Lung microvascular endothelial cell (primary cell): ENCODE measurements around the gene PLEK. TPM values are rescaled to one million over a fixed set of nuclear protein-coding genes. Genes with fewer than 3 reads are reported as not detected.
"Not testable (repeated sequence)": the region's sequence is repeated elsewhere in the genome, so short reads cannot be mapped to it uniquely, and the experiment has no call there.

ENCODE experiments used
- DNase-seq, 2 donors: peaks; one replicate each; pipeline versions ENCODE4 v3.0.0 to v3.0.0-alpha.2; 2010; ENCODE audit warnings: low read depth in 2 of 2
- total RNA-seq: library from RNA; depleted of rRNA; stranded (reverse); fragments of >200 nt; gene quantifications from 2 replicates; pipeline ENCODE4 v1.2.1, GENCODE V29; 2014

PLEK gene
- total RNA-seq, 1 donor from 2014 or later: under 0.01 TPM

DNA sequence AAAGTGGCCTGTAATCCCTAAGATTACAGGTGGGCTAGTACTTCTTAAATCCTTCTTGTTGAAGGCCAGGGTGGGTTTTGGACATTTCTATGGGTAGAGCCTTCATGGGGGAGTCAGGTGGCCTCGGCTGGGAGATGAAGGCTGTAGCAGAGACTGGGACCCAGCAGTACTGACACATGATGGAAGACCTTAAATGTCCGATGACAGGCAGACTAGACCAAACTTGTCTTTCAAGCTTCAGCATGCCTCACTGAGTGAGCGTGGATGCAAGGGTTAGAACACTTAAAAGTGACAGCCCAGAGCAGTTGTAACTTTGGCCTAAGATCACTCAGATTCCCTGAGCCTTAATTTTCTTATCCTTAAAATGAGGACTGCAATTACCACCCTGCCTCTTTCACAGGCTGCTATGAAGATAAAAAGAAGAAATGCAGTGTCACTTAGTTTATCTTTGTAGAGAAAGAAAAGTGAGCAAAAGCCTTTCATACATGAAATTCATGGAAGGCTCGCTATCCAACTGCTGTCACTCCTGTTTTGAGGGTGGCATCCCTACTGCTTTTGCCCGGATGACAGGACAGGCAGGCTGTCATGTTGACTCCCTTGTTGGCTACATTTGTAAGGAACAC lies 19.5 kb downstream of the PLEK start:
- DNase-seq: no peak

- DNase-seq: no peak
Measured at GRCh38 chr2:68385220-68385906, 20.3 kb downstream of the PLEK start.

- DNase-seq: no peak
Measured at GRCh38 chr2:68385907-68386287, 20.8 kb downstream of the PLEK start.

GRCh38 chr2:68386365-68386764 lies 21.3 kb downstream of the PLEK start:
- DNase-seq: no peak

DNA sequence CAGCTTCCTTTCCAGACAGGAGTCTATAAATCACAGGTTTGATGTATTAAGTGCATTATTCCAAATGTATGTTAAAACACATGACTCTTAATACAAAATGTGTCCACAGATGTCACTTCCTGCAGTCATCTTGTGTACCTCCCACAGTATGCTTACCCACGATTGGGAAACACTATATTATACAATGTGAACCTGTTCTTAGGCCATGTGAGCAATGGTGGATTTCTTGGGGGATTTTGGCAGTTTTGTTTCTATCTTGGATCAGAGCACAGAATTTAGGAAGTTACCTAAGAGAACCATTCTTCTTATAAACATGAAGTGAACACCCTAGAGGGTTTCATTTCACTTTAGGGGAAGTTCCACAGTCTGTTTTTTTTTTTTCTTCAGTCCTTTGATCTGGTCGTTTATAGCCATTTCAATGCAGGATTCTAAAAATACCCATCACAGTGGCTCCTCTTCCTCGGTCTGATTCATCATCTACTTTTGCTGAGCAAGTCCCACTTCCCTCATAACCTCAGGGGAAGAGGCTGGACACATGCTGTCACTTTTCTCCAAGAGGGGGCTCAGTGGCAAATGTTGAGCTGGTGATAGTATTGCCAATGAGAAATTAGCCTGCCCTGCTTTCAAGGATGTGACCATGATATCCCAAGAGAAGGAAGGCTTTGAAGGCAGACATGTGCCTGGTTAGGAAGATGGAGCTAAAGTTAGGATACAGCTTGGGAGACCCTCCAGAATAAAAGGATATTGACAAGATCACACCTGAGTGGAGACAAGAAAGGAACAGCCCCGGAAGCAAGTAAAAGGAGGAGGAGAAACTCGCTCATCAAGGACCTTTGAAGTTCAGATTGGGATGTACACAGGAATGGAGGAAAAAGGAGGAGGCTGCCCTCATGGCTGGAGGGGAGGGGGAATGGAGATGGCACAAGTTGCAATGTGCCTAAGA lies 22.6 kb downstream of the PLEK start:
- DNase-seq: no peak

GRCh38 chr2:68388358-68388757 lies 23.3 kb downstream of the PLEK start:
- DNase-seq: no peak

- no peak for DNase-seq
Measured at GRCh38 chr2:68388772-68389171, 23.7 kb downstream of the PLEK start.

DNA sequence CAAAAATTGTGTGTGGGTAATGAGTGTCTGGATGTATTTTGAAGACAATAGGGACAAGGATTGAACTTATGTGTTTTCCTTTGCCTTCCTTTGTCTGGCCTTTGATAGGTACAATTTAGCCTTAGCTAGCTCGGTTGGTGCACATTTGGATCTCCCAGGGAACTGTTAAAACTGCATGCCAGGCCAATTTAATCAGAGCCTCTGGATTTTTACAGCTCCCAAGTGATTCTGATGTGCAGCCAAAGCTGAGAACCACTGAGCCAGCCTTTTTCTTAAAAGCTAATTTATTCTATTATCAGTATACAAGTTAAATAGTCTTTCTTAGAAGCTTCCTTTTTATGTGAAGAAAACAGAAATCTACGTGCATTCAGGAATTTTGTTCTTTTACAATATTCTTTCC lies 25.0 kb downstream of the PLEK start:
- no peak for DNase-seq

GRCh38 chr2:68390586-68390985 lies 25.5 kb downstream of the PLEK start:
- DNase-seq: no peak

GRCh38 chr2:68391099-68391498 lies 26.0 kb downstream of the PLEK start:
- no peak for DNase-seq

DNA sequence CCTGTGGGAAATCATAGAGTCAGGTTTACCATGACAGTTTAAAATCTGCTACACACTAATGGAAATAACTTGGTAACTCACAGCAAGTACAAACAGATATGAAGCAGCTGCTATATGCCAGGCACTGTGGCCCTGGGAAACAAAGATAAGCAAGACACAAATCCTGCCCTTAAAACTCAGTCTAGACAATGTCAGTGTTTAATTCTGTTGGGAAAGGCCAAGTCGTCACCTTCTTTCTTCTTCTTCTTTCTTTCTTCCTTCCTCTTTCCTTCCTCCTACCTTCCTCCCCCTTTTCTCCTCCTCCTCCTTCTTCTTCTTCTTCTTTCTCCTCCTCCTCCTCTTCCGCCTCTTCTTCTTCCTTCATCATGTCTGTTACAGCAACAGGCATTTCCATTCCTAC lies 26.8 kb downstream of the PLEK start:
- no peak for DNase-seq

- DNase-seq: no peak
Measured at GRCh38 chr2:68396093-68396492, 31.0 kb downstream of the PLEK start.

DNA sequence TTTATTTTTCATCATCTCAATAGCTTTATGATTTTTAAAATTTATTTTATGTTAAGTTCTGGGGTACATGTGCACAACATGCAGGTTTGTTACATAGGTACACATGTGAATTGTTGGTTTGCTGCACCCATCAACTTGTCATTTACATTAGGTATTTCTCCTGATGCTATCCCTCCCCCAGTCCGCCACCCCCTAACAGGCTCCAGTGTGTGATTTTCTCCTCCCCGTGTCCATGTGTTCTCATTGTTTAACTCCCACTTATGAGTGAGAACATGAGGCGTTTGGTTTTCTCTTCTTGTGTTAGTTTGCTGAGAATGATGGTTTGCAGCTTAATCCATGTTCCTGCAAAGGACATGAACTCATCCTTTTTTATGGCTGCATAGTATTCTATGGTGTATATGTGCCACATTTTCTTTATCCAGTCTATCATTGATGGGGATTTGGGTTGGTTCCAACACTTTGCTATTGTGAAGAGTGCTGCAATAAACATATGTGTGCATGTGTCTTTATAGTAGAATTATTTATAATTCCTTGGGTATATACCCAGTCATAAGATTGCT lies 32.7 kb downstream of the PLEK start:
- not testable (repeated sequence) for DNase-seq

DNA sequence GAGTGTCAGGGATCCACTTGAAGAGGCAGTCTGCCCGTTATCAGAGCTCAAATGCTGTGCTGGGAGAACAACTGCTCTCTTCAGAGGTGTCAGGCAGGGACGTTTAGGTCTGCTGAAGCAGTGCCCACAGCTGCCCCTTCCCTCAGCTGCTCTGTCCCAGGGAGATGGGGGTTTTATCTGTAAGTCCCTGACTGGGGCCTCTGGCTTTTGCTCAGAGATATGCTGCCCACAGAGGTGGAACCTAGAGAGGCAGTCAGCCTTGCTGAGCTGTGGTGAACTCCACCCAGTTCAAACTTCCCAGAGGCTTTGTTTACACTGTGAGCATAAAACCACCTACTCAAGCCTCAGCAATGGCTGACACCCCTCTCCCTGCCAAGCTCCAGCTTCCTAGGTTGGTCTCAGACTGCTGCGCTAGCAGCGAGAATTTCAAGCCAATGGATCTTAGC lies 38.1 kb downstream of the PLEK start:
- DNase-seq: no peak

GRCh38 chr2:68404164-68404563 lies 39.1 kb downstream of the PLEK start:
- no peak for DNase-seq

DNA sequence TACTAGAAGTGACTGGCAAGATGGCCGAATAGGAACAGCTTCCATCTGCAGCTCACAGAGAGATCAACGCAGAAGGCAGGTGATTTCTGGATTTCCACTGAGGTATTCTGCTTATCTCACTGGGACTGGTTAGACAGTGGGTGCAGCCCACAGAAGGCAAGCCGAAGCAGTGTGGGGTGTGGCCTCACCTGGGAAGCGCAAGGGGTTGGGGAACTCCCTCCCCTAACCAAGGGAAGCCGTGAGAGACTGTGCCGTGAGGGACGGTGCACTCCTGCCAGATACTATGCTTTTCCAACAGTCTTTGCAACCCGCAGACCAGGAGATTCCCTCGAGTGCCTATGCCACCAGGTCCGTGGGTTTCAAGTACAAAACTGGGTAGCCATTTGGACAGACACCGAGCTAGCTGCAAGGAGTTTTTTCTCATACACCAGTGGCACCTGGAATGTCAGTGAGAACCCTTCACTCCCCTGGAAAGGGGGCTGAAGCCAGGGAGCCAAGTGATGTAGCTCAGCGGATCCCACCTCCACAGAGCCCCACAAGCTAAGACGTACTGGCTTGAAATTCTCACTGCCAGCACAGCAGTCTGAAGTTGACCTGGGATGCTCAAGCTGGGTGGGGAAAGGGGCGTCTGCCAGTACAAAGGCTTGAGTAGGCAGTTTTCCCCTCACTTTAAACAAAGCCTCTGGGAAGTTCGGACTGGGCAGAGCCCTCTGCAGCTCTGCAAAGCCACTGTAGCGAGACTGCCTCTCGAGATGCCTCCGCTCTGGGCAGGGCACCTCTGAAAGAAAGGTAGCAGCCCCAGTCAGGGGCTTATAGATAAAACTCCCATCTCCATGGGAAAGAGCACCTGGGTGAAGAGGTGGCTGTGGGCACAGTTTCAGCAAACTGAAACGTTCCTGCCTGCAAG lies 40.1 kb downstream of the PLEK start:
- no peak for DNase-seq

GRCh38 chr2:68411397-68412126 lies 46.5 kb downstream of the PLEK start:
- DNase-seq: no peak

DNA sequence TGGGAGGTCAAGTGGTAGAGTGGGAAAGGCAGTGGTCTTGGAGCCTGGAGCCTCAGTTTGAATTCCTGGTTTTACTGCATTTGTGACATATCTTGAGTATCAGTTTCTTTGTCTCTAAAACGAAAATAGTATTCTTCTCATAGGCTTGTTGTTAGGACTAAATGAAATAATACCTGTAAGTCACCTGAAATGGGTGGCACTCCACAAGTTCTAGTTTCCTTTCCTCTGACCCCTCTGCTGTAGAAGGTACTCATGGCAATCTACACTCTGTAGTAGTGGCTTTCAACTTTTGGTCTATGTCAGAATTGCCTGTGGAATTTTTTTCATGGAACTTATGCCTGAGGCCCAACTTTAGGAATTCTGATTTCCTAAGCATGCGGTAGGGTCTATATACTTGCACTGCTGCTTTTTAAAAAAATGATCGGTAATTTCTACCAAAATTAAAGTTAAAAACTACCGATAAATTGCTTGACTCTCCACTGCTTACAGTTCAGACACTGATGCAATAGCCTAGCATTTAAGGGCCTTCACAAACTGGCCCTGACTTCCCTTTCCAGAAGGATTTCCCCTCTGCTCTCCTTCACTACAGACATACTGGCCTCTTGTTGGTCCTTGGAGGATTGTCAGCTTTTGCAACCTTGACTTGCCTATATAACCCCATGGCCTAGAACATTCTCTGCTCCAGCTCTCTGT lies 47.2 kb downstream of the PLEK start:
- no peak for DNase-seq

DNA sequence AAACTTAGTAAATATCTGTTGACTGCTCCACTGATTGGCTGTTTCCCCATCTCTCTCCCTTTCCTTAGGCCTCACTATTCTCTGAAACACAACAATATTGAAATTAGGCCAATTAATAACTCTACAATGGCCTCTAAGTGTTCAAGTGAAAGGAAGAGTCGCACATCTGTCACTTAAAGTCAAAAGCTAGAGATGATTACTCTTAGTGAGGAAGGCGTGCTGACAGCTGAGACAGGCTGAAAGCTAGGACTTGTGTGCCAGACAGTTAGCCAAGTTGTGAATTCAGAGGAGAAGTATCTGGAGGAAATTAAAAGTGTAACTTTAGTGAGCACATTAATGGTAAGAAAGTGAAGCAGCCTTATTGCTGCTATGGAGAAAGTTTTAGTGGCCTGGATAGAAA lies 48.4 kb downstream of the PLEK start:
- DNase-seq: no peak

DNA sequence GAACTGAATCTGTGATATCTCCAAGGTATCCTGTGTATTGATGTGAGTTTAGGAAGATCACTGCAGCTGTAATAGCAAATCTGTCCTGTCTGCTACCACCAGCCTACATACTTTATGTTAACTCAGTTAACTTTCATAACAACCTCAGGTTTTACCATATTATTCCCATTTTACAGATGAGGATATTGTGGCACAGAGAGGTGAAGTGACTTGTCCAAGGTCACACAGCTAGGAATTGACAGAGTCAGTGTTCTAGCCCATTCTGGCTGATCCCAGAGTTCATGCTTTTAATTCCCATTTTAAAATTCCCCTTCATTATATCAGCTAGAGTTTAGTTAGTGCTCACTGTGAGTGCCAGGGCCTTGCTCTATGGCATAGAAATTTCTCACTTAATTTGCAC lies 49.4 kb downstream of the PLEK start:
- no peak for DNase-seq
